C1 segment of cervical spinal cord (tissue), 14 donors: ENCODE results near the gene ST6GAL1.
"Not testable (repeated sequence)": the region's sequence is repeated elsewhere in the genome, so short reads cannot be mapped to it uniquely, and the experiment has no call there.

Experiments
- DNase-seq, 14 donors: peaks; one replicate each; lab custom pipeline; 2025; lab: John Stamatoyannopoulos, UW

The ST6GAL1 gene

GRCh38 chr3:187044867-187045552, 114.7 kb downstream of the ST6GAL1 start:
- DNase-seq = no peak

- no peak for DNase-seq
Observed at GRCh38 chr3:187046033-187046432, 115.7 kb downstream of the ST6GAL1 start.

- DNase-seq = no peak
Observed at GRCh38 chr3:187049462-187050101, 119.3 kb downstream of the ST6GAL1 start.

GRCh38 chr3:187051066-187051465, 120.7 kb downstream of the ST6GAL1 start:
- no peak for DNase-seq

- DNase-seq = no peak
Observed at GRCh38 chr3:187051724-187052366, 121.5 kb downstream of the ST6GAL1 start.

- DNase-seq = not testable (repeated sequence)
Observed at GRCh38 chr3:187052427-187052826, 122.1 kb downstream of the ST6GAL1 start.

- not testable (repeated sequence) for DNase-seq
Observed at GRCh38 chr3:187054433-187054832, 124.1 kb downstream of the ST6GAL1 start.

GRCh38 chr3:187057803-187058202, 127.5 kb downstream of the ST6GAL1 start:
- not testable (repeated sequence) for DNase-seq

GRCh38 chr3:187061748-187062147, 131.4 kb downstream of the ST6GAL1 start:
- DNase-seq = no peak

GRCh38 chr3:187062526-187063177, 132.3 kb downstream of the ST6GAL1 start:
- DNase-seq = no peak

GRCh38 chr3:187063286-187064121, 133.2 kb downstream of the ST6GAL1 start:
- no peak for DNase-seq

GRCh38 chr3:187064210-187065115, 134.1 kb downstream of the ST6GAL1 start:
- no peak for DNase-seq

GRCh38 chr3:187066228-187066995, 136.1 kb downstream of the ST6GAL1 start:
- no peak for DNase-seq

- DNase-seq = no peak
Observed at GRCh38 chr3:187068787-187069186, 138.5 kb downstream of the ST6GAL1 start.

GRCh38 chr3:187069857-187070516, 139.7 kb downstream of the ST6GAL1 start:
- no peak for DNase-seq

- DNase-seq = no peak
Observed at GRCh38 chr3:187072102-187072501, 141.8 kb downstream of the ST6GAL1 start.

GRCh38 chr3:187072511-187072910, 142.2 kb downstream of the ST6GAL1 start:
- no peak for DNase-seq

GRCh38 chr3:187073581-187074098, 143.3 kb downstream of the ST6GAL1 start:
- no peak for DNase-seq

- no peak for DNase-seq
Observed at GRCh38 chr3:187074846-187075245, 144.5 kb downstream of the ST6GAL1 start.
